VCaP (cell line): ENCODE data around the gene ZNF460.

Experiments used
- H3K27ac ChIP-seq: fragments of 450-650 bp; 2 replicates; pipeline ENCODE4 v1.5.1; 2017
- TF ChIP-seq, protein P1 (sequence below): fragments of 450-650 bp; conservative IDR thresholded peaks from 2 replicates; pipeline ENCODE4 v1.5.1; 2017; ENCODE audit warnings: mild to moderate bottlenecking, moderate library complexity

Gene ZNF460

DNA sequence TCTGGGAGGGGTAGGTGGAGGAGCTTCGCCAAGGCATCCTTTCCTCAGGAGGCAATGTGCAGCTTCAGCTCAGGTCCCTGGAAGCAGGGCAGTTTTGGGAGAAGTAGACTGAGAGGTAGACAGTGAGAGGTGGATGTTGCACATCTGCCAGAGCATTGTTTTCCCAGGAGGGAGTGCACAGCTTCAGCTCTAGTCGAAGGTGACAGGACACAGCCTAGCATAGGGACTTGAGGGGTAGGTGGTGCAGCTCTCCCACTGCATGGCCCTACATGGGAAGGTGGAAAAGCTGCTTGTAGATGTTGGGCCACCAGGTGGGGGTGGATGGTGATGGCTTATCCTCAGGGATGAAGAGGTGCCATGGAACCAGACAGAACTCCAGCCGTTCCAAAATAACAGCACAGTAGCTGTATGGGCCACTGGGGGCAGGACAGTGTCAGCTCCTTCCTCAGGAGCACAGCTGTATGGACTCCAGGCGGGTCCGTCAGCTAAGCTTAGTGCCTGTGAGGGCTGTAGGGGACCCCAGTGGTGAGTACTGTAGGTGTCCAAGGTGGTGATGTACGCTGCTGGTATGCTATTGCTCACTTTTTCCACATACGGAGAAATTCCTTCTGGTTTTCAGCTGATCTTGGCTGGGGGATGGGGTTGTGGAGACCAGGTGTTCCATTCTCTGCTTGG is 22.6 kb downstream of the ZNF460 start:
- no peak overlapping the region for H3K27ac ChIP-seq
- TF ChIP-seq, protein P1, sequence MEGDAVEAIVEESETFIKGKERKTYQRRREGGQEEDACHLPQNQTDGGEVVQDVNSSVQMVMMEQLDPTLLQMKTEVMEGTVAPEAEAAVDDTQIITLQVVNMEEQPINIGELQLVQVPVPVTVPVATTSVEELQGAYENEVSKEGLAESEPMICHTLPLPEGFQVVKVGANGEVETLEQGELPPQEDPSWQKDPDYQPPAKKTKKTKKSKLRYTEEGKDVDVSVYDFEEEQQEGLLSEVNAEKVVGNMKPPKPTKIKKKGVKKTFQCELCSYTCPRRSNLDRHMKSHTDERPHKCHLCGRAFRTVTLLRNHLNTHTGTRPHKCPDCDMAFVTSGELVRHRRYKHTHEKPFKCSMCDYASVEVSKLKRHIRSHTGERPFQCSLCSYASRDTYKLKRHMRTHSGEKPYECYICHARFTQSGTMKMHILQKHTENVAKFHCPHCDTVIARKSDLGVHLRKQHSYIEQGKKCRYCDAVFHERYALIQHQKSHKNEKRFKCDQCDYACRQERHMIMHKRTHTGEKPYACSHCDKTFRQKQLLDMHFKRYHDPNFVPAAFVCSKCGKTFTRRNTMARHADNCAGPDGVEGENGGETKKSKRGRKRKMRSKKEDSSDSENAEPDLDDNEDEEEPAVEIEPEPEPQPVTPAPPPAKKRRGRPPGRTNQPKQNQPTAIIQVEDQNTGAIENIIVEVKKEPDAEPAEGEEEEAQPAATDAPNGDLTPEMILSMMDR = no peak

DNA sequence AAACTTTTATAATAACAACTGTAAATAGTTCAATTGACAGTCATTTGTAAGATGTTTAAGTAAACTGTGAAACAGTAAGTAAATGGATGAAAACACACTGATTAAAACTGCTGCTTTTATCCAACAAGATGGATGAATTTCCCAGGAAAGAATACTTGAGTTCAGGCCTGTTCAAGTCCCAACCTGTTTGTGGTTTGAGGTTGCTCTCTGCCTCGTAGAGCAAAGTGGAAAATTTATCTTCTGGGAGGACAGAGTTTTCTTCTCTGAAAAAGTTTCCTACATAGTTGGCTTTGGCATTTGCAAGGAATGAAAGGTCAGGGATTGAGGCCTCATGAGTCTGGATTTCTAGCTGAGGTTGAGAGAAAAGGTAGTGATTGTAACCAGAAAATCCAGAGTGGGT is 24.8 kb downstream of the ZNF460 start:
- no peak overlapping the region for H3K27ac ChIP-seq
- TF ChIP-seq, protein P1 = no peak

DNA sequence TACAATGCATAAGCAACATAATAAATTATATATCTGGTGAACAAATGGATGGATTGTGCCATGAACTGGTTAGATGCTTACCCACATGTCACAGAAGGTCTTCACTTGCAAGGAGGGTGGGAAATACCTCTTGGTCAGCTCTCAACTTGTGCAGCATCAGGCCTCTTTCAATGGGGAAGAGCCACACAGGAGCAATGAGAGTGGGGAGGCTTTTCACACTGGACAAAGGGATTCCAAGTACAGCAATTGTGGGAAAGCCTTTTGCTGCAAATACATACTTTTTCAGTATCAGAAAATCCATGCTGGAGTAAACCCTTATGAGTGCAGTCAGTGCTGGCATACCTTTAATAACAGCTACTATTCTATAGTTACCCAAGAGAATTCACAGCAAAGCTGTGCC is 28.2 kb downstream of the ZNF460 start:
- H3K27ac ChIP-seq = no peak overlapping the region
- TF ChIP-seq, protein P1 = no peak

DNA sequence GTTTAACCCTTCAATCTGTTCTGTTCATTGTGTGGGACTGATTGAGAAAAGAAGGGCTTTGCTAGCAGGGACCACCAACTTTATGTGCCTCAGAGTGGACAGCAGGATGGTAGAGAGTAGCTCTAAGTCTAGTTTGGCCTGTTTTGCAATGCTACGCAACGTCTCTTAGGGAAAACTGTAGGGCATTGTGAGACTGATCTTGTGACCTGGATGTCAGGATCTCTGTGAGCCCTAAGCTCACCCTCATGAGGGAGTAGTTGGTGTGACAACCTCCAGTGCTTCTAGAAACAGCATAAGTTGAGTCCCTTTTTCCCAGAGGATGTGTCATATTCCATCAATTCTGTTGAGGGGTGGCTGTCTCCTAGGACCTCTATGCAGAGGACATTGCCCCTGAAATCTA is 30.5 kb downstream of the ZNF460 start:
- TF ChIP-seq, protein P1 = no peak
- no peak overlapping the region for H3K27ac ChIP-seq

DNA sequence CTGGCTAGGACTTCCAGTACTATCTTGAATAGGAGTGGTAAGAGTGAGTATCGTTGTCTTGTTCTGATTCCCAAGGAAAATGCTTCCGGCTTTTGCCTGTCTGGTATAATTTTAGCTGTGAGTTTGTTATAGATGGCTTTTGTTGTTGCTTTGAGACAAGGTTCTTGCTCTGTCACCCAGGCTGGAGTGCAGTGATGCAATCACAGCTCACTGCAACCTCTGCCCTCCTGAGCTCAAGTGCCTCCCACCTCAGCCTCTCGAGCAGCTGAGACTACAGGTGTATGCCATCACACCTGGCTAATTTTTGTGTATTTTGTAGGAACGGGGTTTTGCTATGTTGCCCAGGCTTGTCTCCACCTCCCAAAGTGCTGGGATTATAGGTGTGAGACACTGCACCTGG is 33.9 kb downstream of the ZNF460 start:
- H3K27ac ChIP-seq = no peak overlapping the region
- TF ChIP-seq, protein P1 = no peak

DNA sequence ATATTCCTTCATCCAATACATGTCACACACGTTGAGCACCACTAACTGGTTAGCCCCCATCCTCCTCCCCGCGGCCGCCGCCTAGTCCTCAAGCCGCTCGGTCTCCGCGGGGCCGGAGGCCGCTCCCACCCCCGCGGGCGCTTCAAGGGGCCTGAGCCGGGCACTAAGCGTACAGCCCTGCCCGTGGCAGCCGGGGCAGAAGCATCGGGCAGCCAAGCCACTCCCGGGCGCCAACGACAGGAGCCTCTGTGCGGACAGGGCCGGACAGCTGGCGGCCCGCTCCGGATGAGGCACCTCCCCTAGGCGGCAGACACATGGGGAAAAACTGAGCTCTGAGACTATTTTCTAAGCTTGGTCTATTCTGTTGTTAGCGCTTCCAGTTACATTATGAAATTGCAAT is 37.2 kb downstream of the ZNF460 start:
- TF ChIP-seq, protein P1 = no peak

DNA sequence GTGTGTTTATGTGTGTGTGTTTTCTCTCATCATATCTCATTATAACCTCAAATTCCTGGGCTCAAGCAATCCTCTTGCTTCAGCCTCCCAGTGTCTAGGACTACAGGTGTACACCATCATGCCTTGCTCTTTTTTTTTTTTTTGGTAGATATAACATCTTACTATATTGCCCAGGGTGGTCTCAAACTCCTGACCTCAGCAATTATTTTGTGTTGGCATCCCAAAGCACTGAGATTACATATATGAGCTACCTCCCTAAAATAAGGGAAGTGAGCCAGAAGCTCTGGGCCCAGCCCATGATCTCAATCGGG is 39.5 kb downstream of the ZNF460 start:
- H3K27ac ChIP-seq = peak overlapping the region; percentile 87
- TF ChIP-seq, protein P1 = no peak

More for the DNA sequence above, 37.2 kb downstream of the ZNF460 start:
- no peak overlapping the region for H3K27ac ChIP-seq
